Vagina (tissue), 2 donors: ENCODE data around the gene CSK. TPM values are rescaled to one million over a fixed set of nuclear protein-coding genes. Genes with fewer than 3 reads are reported as not detected.

Experiments used
- DNase-seq, 2 donors: peaks; one replicate each; pipeline ENCODE4 v3.0.0-alpha.2; 2017; ENCODE audit errors: extremely low spot score in 2 of 2
- H3K27ac ChIP-seq: fragments of 200-600 bp; sonication (generic); one replicate; pipeline ENCODE4 v1.5.1; 2019
- H3K27me3 ChIP-seq: fragments of 200-600 bp; sonication (generic); one replicate; pipeline ENCODE4 v1.5.1; 2019
- H3K36me3 ChIP-seq, 2 donors: fragments of 200-600 bp; sonication (generic); one replicate each; pipeline ENCODE4 v1.5.1; 2017 to 2019
- H3K4me1 ChIP-seq: fragments of 200-600 bp; sonication (generic); one replicate; pipeline ENCODE4 v1.5.1; 2019
- H3K4me3 ChIP-seq, 2 donors: fragments of 200-600 bp; sonication (generic); 1 replicate in 1 of 2; 2 replicates in 1 of 2; pipeline ENCODE4 v1.5.1; 2016 to 2019
- H3K9me3 ChIP-seq: fragments of 200-600 bp; sonication (generic); one replicate; pipeline ENCODE4 v1.5.1; 2019
- CTCF ChIP-seq, 3 experiments: fragments of 450-650 bp in 2 of 3; fragments of 200-600 bp in 1 of 3; sonication (generic) in 1 of 3; IDR thresholded peaks; one replicate each; pipeline ENCODE4 v1.5.1; 2017 to 2019; ENCODE audit warnings: antibody characterized with exemption in 3 of 3, mild to moderate bottlenecking in 2 of 3, moderate library complexity in 2 of 3
- POLR2A ChIP-seq, 2 donors: fragments of 450-650 bp; IDR thresholded peaks; one replicate each; pipeline ENCODE4 v1.6.1; 2017; ENCODE audit warnings: antibody characterized with exemption in 2 of 2, mild to moderate bottlenecking in 2 of 2, moderate library complexity in 2 of 2
- POLR2AphosphoS5 ChIP-seq, 2 donors: sonication (generic); formaldehyde crosslinking; IDR thresholded peaks; one replicate each; pipeline ENCODE4 v1.9.0; 2017; ENCODE audit warnings: antibody characterized with exemption in 2 of 2, mild to moderate bottlenecking in 2 of 2, low read depth in 1 of 2; ENCODE audit not compliant: insufficient read depth in 1 of 2
- intact Hi-C: fragments of 100-400 bp; cut with DNase I; formaldehyde crosslinking; loops from one replicate; pipeline ENCODE4 v1.15.1; 2023
- total RNA-seq: library from RNA; depleted of rRNA; stranded (reverse); fragments of >200 nt; gene quantifications from one replicate; pipeline ENCODE4 v1.2.3, GENCODE V29; 2016

Gene CSK
- total RNA-seq, 1 donor from 2014 or later = 26.3 TPM

- DNase-seq = no peak
- intact Hi-C loops = no loop called here
- no peaks in the 10 kb centered on the region for H3K9me3 ChIP-seq
- TF ChIP-seq POLR2AphosphoS5 (IDR thresholded peaks at IDR 0.05; ENCODE audit: insufficient read depth in 1 of 2, low read depth in 1 of 2) (no peak), CTCF (IDR thresholded peaks at IDR 0.05) (peak; percentile 27 to 49 (median 48))
- H3K27ac ChIP-seq = no peak overlapping the region
- peaks cover 0 to 24% of the 10 kb centered on the region in 2 donors for H3K36me3 ChIP-seq
- no peaks in the 10 kb centered on the region for H3K4me1 ChIP-seq
- H3K27me3 ChIP-seq = no peaks in the 10 kb centered on the region
- H3K4me3 ChIP-seq = no peak overlapping the region
These were observed 53.5 kb downstream of the CSK start for GRCh38 chr15:74835312-74835823.

- intact Hi-C loops = no loop called here
- no peak overlapping the region for H3K4me3 ChIP-seq
- H3K27ac ChIP-seq = no peak overlapping the region
- DNase-seq = no peak
- H3K36me3 ChIP-seq = peaks cover 0 to 24% of the 10 kb centered on the region in 2 donors
- TF ChIP-seq CTCF (IDR thresholded peaks at IDR 0.05) = no peak
- TF ChIP-seq POLR2A (IDR thresholded peaks at IDR 0.05) = no peak
- TF ChIP-seq POLR2AphosphoS5 (IDR thresholded peaks at IDR 0.05; ENCODE audit: insufficient read depth in 1 of 2, low read depth in 1 of 2) = no peak
- no peaks in the 10 kb centered on the region for H3K9me3 ChIP-seq
- no peaks in the 10 kb centered on the region for H3K27me3 ChIP-seq
- peaks cover 13% of the 10 kb centered on the region for H3K4me1 ChIP-seq
These were observed 55.0 kb downstream of the CSK start for GRCh38 chr15:74836846-74837245.

DNA sequence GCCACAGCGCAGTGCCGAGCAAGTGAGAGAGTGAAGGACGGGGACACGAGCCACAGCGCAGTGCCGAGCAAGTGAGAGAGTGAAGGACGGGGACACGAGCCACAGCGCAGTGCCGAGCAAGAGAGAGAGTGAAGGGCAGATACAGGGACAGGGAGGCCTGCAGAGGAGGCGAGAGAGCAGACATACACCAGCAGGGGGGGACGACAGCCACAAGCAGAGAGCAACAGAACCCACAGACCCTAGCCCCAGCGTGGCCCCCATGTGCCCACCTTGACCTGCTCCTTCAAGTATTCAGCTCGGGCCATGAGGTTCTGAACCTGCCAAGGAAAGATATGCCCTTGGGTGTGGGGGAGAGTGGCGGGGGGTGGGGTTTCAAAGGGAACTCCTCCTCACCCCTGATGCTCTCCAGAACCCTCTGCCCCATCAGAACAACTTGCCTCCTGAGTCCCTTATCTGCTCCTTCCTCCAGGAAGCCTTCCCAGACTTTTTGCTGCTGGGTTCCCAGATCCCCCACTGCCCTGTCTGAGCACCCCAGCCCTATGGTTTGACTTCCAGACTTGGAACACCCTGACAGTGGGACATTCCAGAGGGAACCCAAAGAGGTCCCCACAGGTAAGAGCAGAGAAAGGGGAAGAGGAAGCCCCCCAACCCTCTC, 55.7 kb downstream of the CSK start:
- no peaks in the 10 kb centered on the region for H3K9me3 ChIP-seq
- H3K4me3 ChIP-seq = no peak overlapping the region
- no peaks in the 10 kb centered on the region for H3K27me3 ChIP-seq
- DNase-seq = no peak
- no peak overlapping the region for H3K27ac ChIP-seq
- H3K4me1 ChIP-seq = peaks cover 21% of the 10 kb centered on the region
- intact Hi-C loops = no loop called here
- no peak for TF ChIP-seq POLR2AphosphoS5 (IDR thresholded peaks at IDR 0.05; ENCODE audit: insufficient read depth in 1 of 2, low read depth in 1 of 2)
- peaks cover 0 to 24% of the 10 kb centered on the region in 2 donors for H3K36me3 ChIP-seq

DNA sequence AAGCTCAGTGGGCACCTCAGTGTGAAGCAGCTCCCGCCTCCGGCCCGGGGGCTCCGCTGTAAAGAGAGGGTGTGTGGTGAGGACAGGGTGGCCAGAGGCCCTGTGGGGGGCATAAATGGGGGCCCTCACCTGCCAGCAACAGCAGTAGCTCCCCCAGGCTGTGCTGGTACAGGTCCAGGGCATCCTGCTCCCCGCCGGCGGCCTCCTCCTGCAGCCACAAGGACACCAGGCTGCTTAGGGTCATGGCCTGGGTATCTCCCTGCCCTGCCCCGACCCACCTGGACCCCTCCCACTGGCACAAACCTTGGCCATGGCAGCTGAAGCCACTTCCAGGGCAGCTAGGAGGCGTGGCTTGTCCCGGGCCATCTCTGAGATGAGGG, 56.2 kb downstream of the CSK start:
- H3K9me3 ChIP-seq = no peaks in the 10 kb centered on the region
- no peak for DNase-seq
- H3K4me1 ChIP-seq = peaks cover 21% of the 10 kb centered on the region
- H3K36me3 ChIP-seq = peaks cover 0 to 24% of the 10 kb centered on the region in 2 donors
- no peaks in the 10 kb centered on the region for H3K27me3 ChIP-seq
- no peak overlapping the region for H3K4me3 ChIP-seq
- H3K27ac ChIP-seq = no peak overlapping the region
- no peak for TF ChIP-seq POLR2AphosphoS5 (IDR thresholded peaks at IDR 0.05; ENCODE audit: insufficient read depth in 1 of 2, low read depth in 1 of 2)
- TF ChIP-seq POLR2A (IDR thresholded peaks at IDR 0.05) = no peak
- no peak for TF ChIP-seq CTCF (IDR thresholded peaks at IDR 0.05)
- intact Hi-C loops = no loop called here

- peaks cover 0 to 24% of the 10 kb centered on the region in 2 donors for H3K36me3 ChIP-seq
- no peak overlapping the region for H3K27ac ChIP-seq
- intact Hi-C loops = no loop called here
- no peak for TF ChIP-seq POLR2AphosphoS5 (IDR thresholded peaks at IDR 0.05; ENCODE audit: insufficient read depth in 1 of 2, low read depth in 1 of 2)
- no peak for TF ChIP-seq POLR2A (IDR thresholded peaks at IDR 0.05)
- no peak for TF ChIP-seq CTCF (IDR thresholded peaks at IDR 0.05)
- H3K27me3 ChIP-seq = no peaks in the 10 kb centered on the region
- H3K4me1 ChIP-seq = peaks cover 29% of the 10 kb centered on the region
- H3K9me3 ChIP-seq = no peaks in the 10 kb centered on the region
- no peak for DNase-seq
- no peak overlapping the region for H3K4me3 ChIP-seq
These were observed 57.1 kb downstream of the CSK start for GRCh38 chr15:74838746-74839525.
